ENCODE results near the gene SLC6A20. TPM values are rescaled to one million over a fixed set of nuclear protein-coding genes. Genes with fewer than 3 reads are reported as not detected.

Gene SLC6A20
- total RNA-seq, 2 experiments from 2014 or later, result not detected

GRCh38 chr3:45816544-45816943, 20.2 kb upstream of the SLC6A20 start:
- H3K27ac Mint-ChIP-seq, result no peak overlapping the region
- no peaks in the 10 kb centered on the region for H3K27me3 Mint-ChIP-seq
- no peak for DNase-seq

DNA sequence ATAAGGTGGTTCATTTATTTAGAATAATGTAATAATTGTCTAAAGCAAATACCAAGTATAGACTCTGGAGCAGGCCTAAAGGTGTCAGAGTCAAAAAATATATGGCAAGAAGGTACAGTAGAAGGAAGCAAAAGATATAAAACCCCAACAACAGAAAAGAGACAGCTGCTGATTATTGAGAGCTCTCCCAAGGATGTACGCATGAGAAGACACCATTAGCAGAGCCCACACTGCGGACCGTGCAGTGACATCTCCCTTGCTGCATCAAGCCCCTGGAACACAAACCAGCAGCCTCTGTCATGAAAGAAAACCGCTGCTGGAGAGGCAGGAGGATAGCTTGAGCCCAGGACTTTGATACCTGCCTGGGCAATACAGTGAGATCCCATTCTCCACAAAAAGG, 18.0 kb upstream of the SLC6A20 start:
- peaks cover 4% of the 10 kb centered on the region for H3K36me3 Mint-ChIP-seq
- no peak overlapping the region for H3K27ac Mint-ChIP-seq
- H3K9me3 Mint-ChIP-seq, result peaks cover 2% of the 10 kb centered on the region
- no peak overlapping the region for H3K4me3 Mint-ChIP-seq
- DNase-seq, result no peak
- no peaks in the 10 kb centered on the region for H3K4me1 Mint-ChIP-seq
- no peaks in the 10 kb centered on the region for H3K27me3 Mint-ChIP-seq

More at GRCh38 chr3:45816544-45816943, 20.2 kb upstream of the SLC6A20 start:
- Mint-ChIP-seq H3K36me3 (peaks cover 4% of the 10 kb centered on the region), H3K4me3 (no peak overlapping the region), H3K9me3 (peaks cover 2% of the 10 kb centered on the region), H3K4me1 (no peaks in the 10 kb centered on the region)

- no peak for DNase-seq
- Mint-ChIP-seq H3K27ac (no peak overlapping the region), H3K4me3 (no peak overlapping the region), H3K27me3 (peaks cover 4% of the 10 kb centered on the region), H3K36me3 (no peaks in the 10 kb centered on the region), H3K4me1 (peaks cover 5% of the 10 kb centered on the region), H3K9me3 (no peaks in the 10 kb centered on the region)
Observed at GRCh38 chr3:45807681-45808540, 11.6 kb upstream of the SLC6A20 start.

- H3K4me3 Mint-ChIP-seq, result no peak overlapping the region
- no peaks in the 10 kb centered on the region for H3K36me3 Mint-ChIP-seq
- no peak overlapping the region for H3K27ac Mint-ChIP-seq
- peaks cover 4% of the 10 kb centered on the region for H3K27me3 Mint-ChIP-seq
- H3K4me1 Mint-ChIP-seq, result peaks cover 5% of the 10 kb centered on the region
- H3K9me3 Mint-ChIP-seq, result no peaks in the 10 kb centered on the region
- DNase-seq, result no peak
Observed at GRCh38 chr3:45807133-45807532, 10.8 kb upstream of the SLC6A20 start.

GRCh38 chr3:45806072-45806471, 9.7 kb upstream of the SLC6A20 start:
- peaks cover 5% of the 10 kb centered on the region for H3K4me1 Mint-ChIP-seq
- no peak overlapping the region for H3K4me3 Mint-ChIP-seq
- no peaks in the 10 kb centered on the region for H3K36me3 Mint-ChIP-seq
- no peaks in the 10 kb centered on the region for H3K9me3 Mint-ChIP-seq
- no peak for DNase-seq
- H3K27ac Mint-ChIP-seq, result no peak overlapping the region
- H3K27me3 Mint-ChIP-seq, result peaks cover 4% of the 10 kb centered on the region

DNA sequence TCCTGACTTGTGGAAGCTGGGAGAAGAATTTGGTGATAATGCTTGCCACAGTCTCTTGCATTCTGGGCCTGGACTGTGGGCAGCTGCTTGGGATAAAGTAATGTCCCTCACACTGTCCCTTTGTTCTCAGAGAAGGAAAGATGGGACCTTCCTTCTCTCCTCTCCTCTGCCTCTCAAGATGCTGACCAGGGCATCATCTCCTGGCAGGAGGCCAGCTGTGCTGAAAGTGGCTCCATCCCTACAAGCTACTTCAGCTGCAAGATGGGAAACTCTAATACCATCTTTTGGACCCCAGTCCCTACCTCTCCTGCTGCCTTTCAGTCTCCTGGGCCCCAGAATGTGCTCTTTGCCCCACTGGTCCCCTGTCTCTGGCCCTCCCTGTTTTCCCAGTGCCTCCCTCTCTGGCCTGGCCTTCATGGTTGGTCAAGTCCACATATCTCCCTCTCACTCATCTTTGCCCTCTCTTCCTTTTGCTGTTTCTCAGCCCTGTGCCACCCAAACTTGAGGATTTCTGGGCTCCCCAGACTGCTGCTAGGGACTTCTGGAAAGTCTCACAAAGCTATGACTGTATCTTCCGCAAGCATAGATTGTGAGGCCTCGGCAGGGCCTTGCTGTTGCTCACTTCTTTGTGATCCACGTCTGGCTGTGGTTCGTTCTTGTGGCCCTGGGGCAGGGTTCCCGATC, 7.1 kb upstream of the SLC6A20 start:
- Mint-ChIP-seq H3K4me1 (peaks cover 5% of the 10 kb centered on the region), H3K36me3 (no peaks in the 10 kb centered on the region), H3K27me3 (peaks cover 26% of the 10 kb centered on the region), H3K9me3 (no peaks in the 10 kb centered on the region), H3K4me3 (no peak overlapping the region), H3K27ac (no peak overlapping the region)
- no peak for DNase-seq

DNA sequence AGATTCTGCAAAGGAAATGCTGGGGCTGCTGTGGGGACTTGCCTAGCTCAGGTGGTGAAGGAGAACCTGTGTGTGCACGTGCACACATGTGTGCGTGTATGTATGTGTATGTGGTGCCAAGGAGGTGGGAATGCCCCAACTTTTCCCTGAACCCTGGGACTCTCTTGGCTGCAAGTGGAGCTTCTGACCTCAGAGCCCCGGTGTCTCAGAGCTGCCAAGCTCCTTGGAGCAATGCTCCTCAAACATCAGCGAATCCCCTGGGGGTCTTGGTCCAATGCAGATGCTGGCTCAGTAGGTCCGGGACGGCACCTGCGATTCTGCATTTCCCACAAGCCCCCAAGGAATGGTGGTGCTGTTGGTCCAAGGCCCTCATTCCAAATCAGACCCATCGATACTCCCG, 5.8 kb upstream of the SLC6A20 start:
- H3K9me3 Mint-ChIP-seq, result no peaks in the 10 kb centered on the region

DNA sequence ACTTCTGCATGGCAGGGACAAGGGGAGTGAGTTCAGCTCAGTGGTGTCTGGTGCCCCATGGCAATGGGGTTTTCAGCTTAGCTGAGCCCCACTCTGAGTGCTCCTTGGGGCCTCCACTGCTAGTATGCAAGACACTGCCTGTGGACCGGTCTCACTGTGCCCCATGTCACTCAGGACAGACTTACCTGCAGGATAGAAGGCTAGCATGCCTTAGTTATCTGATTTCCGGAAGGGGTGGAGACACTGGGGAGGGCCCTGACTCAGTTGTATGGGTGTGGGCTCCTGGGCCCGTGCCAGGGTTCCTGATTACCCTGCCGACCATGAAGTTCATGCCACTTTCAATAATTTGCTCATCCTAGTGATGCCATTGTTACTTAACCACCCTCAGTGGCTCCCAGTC, 4.3 kb upstream of the SLC6A20 start:
- H3K4me3 Mint-ChIP-seq, result no peak overlapping the region
- peaks cover 10% of the 10 kb centered on the region for H3K4me1 Mint-ChIP-seq
- H3K27me3 Mint-ChIP-seq, result peaks cover 52% of the 10 kb centered on the region
- DNase-seq, result no peak
- no peak overlapping the region for H3K27ac Mint-ChIP-seq
- H3K9me3 Mint-ChIP-seq, result no peaks in the 10 kb centered on the region
- no peaks in the 10 kb centered on the region for H3K36me3 Mint-ChIP-seq

More for the DNA sequence above, 5.8 kb upstream of the SLC6A20 start:
- no peak for DNase-seq
- Mint-ChIP-seq H3K4me1 (peaks cover 7% of the 10 kb centered on the region), H3K27ac (no peak overlapping the region), H3K36me3 (no peaks in the 10 kb centered on the region), H3K4me3 (no peak overlapping the region), H3K27me3 (peaks cover 38% of the 10 kb centered on the region)

DNA sequence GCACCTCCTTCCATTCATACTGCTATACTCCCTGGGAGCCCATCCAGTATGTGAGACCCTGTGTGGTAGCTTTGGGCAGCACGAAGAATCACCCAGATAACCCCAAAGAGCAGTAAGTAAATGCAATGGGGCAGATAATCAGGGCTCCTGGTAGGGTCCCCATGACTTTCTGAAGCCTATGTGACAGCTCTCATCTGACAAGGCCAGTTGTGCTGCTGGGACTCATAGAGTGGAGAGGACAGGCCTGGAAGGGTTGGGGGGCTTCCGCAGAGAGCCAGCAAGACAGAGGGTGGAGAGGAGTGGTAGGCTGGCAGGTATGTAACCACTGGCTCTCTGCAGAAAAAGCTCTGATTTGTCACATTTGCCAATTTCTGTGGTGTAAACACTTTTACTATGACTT, 3.2 kb upstream of the SLC6A20 start:
- no peak overlapping the region for H3K4me3 Mint-ChIP-seq
- H3K27ac Mint-ChIP-seq, result no peak overlapping the region
- H3K27me3 Mint-ChIP-seq, result peaks cover 62% of the 10 kb centered on the region

DNA sequence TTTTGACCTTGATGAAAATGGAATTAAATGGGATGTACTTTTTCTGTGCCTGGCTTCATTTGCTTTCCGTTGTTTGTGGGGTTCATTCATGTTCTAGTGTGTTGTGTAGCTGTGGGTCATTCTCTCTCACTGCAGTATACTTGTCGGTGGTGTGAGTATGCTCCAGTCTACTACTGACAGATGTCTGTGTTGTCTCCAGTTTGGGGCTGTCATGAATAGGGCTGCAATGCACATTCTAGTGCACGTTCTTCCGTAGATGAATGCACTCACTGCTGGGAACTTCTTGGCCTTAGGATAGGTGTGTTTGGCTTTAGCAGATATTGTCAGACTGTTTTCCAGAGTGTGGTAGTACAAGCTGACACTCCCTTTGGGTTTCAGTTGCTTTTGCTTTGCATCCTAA, 1.7 kb upstream of the SLC6A20 start:
- Mint-ChIP-seq H3K36me3 (no peaks in the 10 kb centered on the region), H3K4me3 (peak overlapping the region; percentile 8), H3K9me3 (no peaks in the 10 kb centered on the region), H3K27me3 (peaks cover 67% of the 10 kb centered on the region), H3K27ac (no peak overlapping the region), H3K4me1 (peaks cover 13% of the 10 kb centered on the region)
- DNase-seq, result no peak

More for the DNA sequence above, 3.2 kb upstream of the SLC6A20 start:
- Mint-ChIP-seq H3K9me3 (no peaks in the 10 kb centered on the region), H3K36me3 (no peaks in the 10 kb centered on the region), H3K4me1 (peaks cover 13% of the 10 kb centered on the region)
- DNase-seq, result no peak

DNA sequence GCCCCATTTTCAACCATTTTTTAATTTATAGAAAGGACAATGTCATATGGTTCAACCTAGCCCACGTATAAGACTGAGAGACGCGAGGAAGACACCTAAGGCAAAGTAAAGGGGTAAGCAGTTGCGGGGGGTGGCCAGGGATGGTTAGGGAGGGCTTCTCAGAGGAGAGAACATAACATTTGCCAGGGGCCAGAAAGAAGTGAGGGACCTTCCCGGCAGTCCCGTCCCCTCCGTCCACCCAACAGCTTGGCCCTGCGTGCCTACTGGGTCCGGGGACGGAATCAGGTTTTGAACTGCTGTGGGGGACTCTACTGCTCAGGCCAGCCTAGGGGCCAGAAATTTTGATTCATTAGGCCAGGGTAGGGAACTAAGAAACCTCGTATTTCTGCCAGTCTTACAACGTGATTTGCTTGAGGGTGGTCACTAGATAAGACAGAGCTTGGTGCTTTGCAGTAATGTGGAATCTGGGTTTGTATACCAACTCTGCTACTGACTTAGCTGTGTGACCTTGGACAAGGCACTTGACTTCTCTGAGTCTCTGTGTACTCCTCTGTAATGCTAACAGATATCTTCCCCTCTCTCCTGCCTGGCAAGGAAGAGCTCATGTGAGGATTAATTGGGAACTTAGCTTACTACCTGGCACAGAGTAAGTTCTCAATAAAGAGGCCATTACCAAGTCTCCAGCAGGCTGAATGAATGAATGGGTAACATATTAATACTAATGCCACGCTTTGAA, 734 bp upstream of the SLC6A20 start:
- no peak for DNase-seq

DNA sequence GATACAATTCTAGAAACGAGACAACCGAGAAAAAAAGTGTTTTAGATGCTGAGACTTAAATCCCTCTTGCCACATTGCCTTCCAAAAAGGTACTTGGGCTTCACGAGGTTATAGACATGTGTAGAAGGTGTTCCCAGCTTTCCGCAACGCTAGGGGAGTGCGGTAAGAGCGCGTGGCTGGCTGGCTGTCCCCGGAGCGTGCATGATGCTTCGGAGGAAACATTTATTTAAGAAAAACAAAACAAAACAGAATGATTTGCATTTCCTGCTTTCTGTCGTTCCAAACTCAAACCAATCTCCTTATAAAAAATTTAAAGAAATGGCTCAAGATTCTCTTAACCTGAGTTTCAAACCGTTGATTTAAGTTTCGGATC, 841 bp downstream of the SLC6A20 start:
- no peak for DNase-seq
- peaks cover 1% of the 10 kb centered on the region for H3K36me3 Mint-ChIP-seq
- peaks cover 1% of the 10 kb centered on the region for H3K9me3 Mint-ChIP-seq
- H3K4me3 Mint-ChIP-seq, result peak overlapping the region; percentile 54
- H3K27ac Mint-ChIP-seq, result no peak overlapping the region
- peaks cover 13% of the 10 kb centered on the region for H3K4me1 Mint-ChIP-seq
- H3K27me3 Mint-ChIP-seq, result peaks cover 67% of the 10 kb centered on the region

More for the DNA sequence above, 734 bp upstream of the SLC6A20 start:
- no peak overlapping the region for H3K27ac Mint-ChIP-seq
- no peaks in the 10 kb centered on the region for H3K36me3 Mint-ChIP-seq
- H3K27me3 Mint-ChIP-seq, result peaks cover 67% of the 10 kb centered on the region
- H3K9me3 Mint-ChIP-seq, result no peaks in the 10 kb centered on the region
- H3K4me3 Mint-ChIP-seq, result peak overlapping the region; percentile 36
- peaks cover 13% of the 10 kb centered on the region for H3K4me1 Mint-ChIP-seq

DNA sequence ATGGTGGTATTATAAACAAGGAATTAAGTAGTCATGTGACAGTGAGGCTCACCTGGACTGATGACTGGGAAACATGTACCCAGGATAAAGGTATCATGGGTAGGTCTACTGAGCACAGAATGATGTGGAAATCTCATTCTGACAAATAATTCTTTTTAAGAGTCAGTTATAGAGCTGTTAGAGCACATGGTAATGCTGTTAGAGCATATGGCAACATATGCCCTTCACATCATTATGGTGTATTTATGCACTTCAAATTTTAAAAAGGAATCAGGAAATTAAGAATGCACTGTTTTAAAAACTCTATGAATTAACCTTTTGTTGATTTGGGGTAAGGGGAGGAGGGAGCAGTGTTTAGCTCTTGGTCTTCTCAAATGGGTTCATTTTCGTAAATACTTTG, 1.7 kb downstream of the SLC6A20 start:
- Mint-ChIP-seq H3K27me3 (peaks cover 58% of the 10 kb centered on the region), H3K9me3 (peaks cover 6% of the 10 kb centered on the region), H3K4me1 (peaks cover 13% of the 10 kb centered on the region), H3K27ac (no peak overlapping the region), H3K4me3 (no peak overlapping the region), H3K36me3 (peaks cover 2% of the 10 kb centered on the region)
- no peak for DNase-seq

DNA sequence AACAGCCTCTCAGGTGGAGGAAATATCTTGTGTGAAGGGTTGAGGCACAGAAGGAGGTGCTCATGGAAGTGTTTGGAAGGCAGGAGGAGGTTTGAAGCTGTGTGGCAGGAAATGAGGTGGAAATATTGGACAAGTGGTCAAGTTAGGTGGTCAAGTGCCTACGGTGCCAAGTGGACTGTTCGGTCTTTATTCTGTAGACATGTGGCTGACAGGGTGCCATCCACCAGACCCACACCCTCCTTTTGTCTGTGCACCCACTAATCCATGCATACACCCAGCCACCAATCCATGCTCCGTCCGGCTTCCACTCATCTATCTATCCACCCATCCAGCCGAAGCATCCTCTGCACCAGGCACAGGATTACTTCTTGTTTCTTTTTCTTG, 2.2 kb downstream of the SLC6A20 start:
- H3K27ac Mint-ChIP-seq, result no peak overlapping the region
- DNase-seq, result no peak
- H3K36me3 Mint-ChIP-seq, result peaks cover 2% of the 10 kb centered on the region
- peaks cover 53% of the 10 kb centered on the region for H3K27me3 Mint-ChIP-seq
- peaks cover 6% of the 10 kb centered on the region for H3K9me3 Mint-ChIP-seq
- no peak overlapping the region for H3K4me3 Mint-ChIP-seq
- peaks cover 13% of the 10 kb centered on the region for H3K4me1 Mint-ChIP-seq

GRCh38 chr3:45793482-45794176, 2.7 kb downstream of the SLC6A20 start:
- DNase-seq, result no peak
- Mint-ChIP-seq H3K9me3 (peaks cover 6% of the 10 kb centered on the region), H3K4me3 (no peak overlapping the region), H3K27ac (no peak overlapping the region), H3K36me3 (peaks cover 2% of the 10 kb centered on the region), H3K27me3 (peaks cover 48% of the 10 kb centered on the region), H3K4me1 (peaks cover 13% of the 10 kb centered on the region)
